Measurements from ENCODE around the gene CDH19. TPM values are rescaled to one million over a fixed set of nuclear protein-coding genes. Genes with fewer than 3 reads are reported as not detected.

The CDH19 gene
- total RNA-seq, 1 experiment from 2014 or later, result not detected

- Histone ChIP-seq H3K9me3 (ENCODE audit: low read depth, low read length, poor library complexity, severe bottlenecking) (no peaks in the 10 kb centered on the region), H3K27ac (ENCODE audit: low read depth, low read length, poor library complexity, severe bottlenecking) (no peak overlapping the region), H3K36me3 (ENCODE audit: insufficient read depth, low read length, poor library complexity, severe bottlenecking) (no peaks in the 10 kb centered on the region), H3K27me3 (replicated peaks; ENCODE audit: insufficient read depth, low read depth, low read length, poor library complexity) (no peaks in the 10 kb centered on the region), H3K4me1 (ENCODE audit: insufficient read depth, low read length, poor library complexity, severe bottlenecking) (peaks cover 6% of the 10 kb centered on the region), H3K4me3 (ENCODE audit: low read depth, low read length, poor library complexity, severe bottlenecking) (no peak overlapping the region)
- ChIA-PET CTCF (no interaction called here), POLR2A (ENCODE audit: low non-redundant PET) (no interaction called here)
- no peak for DNase-seq (ENCODE audit: low spot score)
- BruUV-seq (replicated peaks), result no TSS peak
- intact Hi-C loops (cut with micrococcal nuclease; ENCODE audit: unreplicated experiment), result no loop called here
- TF ChIP-seq EZH2 (IDR thresholded peaks at IDR 0.05; ENCODE audit: borderline replicate concordance, low read depth, low read length, poor library complexity, severe bottlenecking), result no peak
- TF ChIP-seq CTCF (conservative IDR thresholded peaks at IDR 0.05; ENCODE audit: low read depth, low read length), result no peak
Measured at GRCh38 chr18:66506178-66506577, 97.7 kb downstream of the CDH19 start.

GRCh38 chr18:66497351-66497750 lies 106.5 kb downstream of the CDH19 start:
- no peak for DNase-seq (ENCODE audit: low spot score)
- Histone ChIP-seq H3K27ac (ENCODE audit: low read depth, low read length, poor library complexity, severe bottlenecking) (no peak overlapping the region), H3K4me3 (ENCODE audit: low read depth, low read length, poor library complexity, severe bottlenecking) (no peak overlapping the region), H3K4me1 (ENCODE audit: insufficient read depth, low read length, poor library complexity, severe bottlenecking) (no peaks in the 10 kb centered on the region), H3K27me3 (replicated peaks; ENCODE audit: insufficient read depth, low read depth, low read length, poor library complexity) (no peaks in the 10 kb centered on the region), H3K36me3 (ENCODE audit: insufficient read depth, low read length, poor library complexity, severe bottlenecking) (no peaks in the 10 kb centered on the region), H3K9me3 (ENCODE audit: low read depth, low read length, poor library complexity, severe bottlenecking) (no peaks in the 10 kb centered on the region)
- TF ChIP-seq EZH2 (IDR thresholded peaks at IDR 0.05; ENCODE audit: borderline replicate concordance, low read depth, low read length, poor library complexity, severe bottlenecking) (no peak), CTCF (conservative IDR thresholded peaks at IDR 0.05; ENCODE audit: low read depth, low read length) (no peak)
- intact Hi-C loops (cut with micrococcal nuclease; ENCODE audit: unreplicated experiment), result loop anchor here (5.0 to 10.0 kb wide), 4 partner anchors 373 to 773 kb away; no protein-coding TSS in a partner anchor
- CTCF ChIA-PET, result no interaction called here
- POLR2A ChIA-PET (ENCODE audit: low non-redundant PET), result no interaction called here
- no TSS peak for BruUV-seq (replicated peaks)

GRCh38 chr18:66495844-66496243 lies 108.0 kb downstream of the CDH19 start:
- no peaks in the 10 kb centered on the region for H3K9me3 ChIP-seq (ENCODE audit: low read depth, low read length, poor library complexity, severe bottlenecking)
- TF ChIP-seq EZH2 (IDR thresholded peaks at IDR 0.05; ENCODE audit: borderline replicate concordance, low read depth, low read length, poor library complexity, severe bottlenecking) (no peak), CTCF (conservative IDR thresholded peaks at IDR 0.05; ENCODE audit: low read depth, low read length) (peak; percentile 70)
- H3K36me3 ChIP-seq (ENCODE audit: insufficient read depth, low read length, poor library complexity, severe bottlenecking), result no peaks in the 10 kb centered on the region
- H3K4me1 ChIP-seq (ENCODE audit: insufficient read depth, low read length, poor library complexity, severe bottlenecking), result no peaks in the 10 kb centered on the region
- intact Hi-C loops (cut with micrococcal nuclease; ENCODE audit: unreplicated experiment), result loop anchor here (5.0 to 10.0 kb wide), 4 partner anchors 371 to 771 kb away; no protein-coding TSS in a partner anchor
- CTCF ChIA-PET, result interaction anchor here (0.6 to 1.3 kb wide), 3 partner anchors 505 to 720 kb away, joined by 3 to 12 read pairs (median 6); no protein-coding TSS in a partner anchor
- no peaks in the 10 kb centered on the region for H3K27me3 ChIP-seq (replicated peaks; ENCODE audit: insufficient read depth, low read depth, low read length, poor library complexity)
- BruUV-seq (replicated peaks), result no TSS peak
- POLR2A ChIA-PET (ENCODE audit: low non-redundant PET), result no interaction called here
- no peak overlapping the region for H3K27ac ChIP-seq (ENCODE audit: low read depth, low read length, poor library complexity, severe bottlenecking)
- DNase-seq (ENCODE audit: low spot score), result peak; percentile 76
- no peak overlapping the region for H3K4me3 ChIP-seq (ENCODE audit: low read depth, low read length, poor library complexity, severe bottlenecking)
